Fibroblast of skin of left biceps (primary cell): ENCODE measurements around the gene PAK4.
"Not testable (repeated sequence)": the region's sequence is repeated elsewhere in the genome, so short reads cannot be mapped to it uniquely, and the experiment has no call there.

Experiments
- DNase-seq, 2 experiments: peaks; one replicate each; pipeline ENCODE4 v3.0.0-alpha.2; 2013; ENCODE audit warnings: low read depth in 2 of 2

The PAK4 gene

GRCh38 chr19:39100500-39101166, 25.0 kb upstream of the PAK4 start:
- DNase-seq: no peak

- no peak for DNase-seq
Measured at GRCh38 chr19:39103151-39103550, 22.4 kb upstream of the PAK4 start.

GRCh38 chr19:39104186-39104596, 21.4 kb upstream of the PAK4 start:
- DNase-seq: no peak

GRCh38 chr19:39106194-39106593, 19.4 kb upstream of the PAK4 start:
- DNase-seq: no peak

DNA sequence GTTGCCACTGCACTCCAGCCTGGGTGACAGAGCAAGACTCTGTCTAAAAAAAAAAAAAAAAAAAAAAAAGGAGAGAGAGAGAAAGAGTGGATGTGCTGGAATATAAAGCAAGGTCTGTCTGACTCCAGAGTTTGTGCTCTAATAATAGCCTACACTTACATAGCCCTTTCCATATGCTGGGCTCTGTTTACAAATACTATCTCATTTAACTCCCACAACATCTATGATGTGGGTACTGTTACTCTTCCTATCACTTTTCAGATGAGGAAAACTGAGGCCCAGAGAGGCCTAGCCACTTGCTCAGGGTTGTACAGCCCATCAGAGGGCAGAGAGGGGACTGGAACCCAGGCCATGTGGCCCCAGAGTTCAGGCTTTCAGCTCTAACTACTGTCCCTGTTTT, 15.9 kb upstream of the PAK4 start:
- DNase-seq: no peak

GRCh38 chr19:39110263-39110967, 15.2 kb upstream of the PAK4 start:
- DNase-seq: no peak

- DNase-seq: no peak
Measured at GRCh38 chr19:39111593-39112199, 13.9 kb upstream of the PAK4 start.

DNA sequence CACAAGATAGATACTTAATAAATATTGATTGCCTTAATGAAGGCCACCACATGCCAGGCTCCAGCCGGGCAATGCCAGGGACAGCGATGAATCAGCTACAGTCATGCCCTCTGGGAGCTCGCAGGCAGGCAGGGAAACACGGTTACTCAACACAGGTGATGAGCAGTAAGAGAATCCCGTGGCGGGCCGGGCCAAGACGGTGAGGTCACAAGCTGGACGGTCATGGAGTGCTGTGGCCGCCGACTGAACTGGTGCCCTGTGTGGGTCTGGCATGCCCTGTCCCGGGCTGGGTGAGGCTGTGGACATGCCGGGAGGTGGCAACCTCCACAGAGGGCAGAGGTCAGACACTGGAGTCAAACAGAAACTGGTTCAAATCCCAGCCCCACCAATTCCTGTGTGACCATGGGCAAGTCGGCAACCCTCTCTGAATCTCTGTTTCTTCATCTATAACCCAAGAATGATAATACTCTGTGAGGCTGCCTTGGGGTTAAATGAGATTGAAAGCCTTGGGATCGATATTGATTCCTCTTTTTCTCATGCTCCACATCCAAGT, 13.2 kb upstream of the PAK4 start:
- no peak for DNase-seq

GRCh38 chr19:39113199-39113598, 12.4 kb upstream of the PAK4 start:
- no peak for DNase-seq

DNA sequence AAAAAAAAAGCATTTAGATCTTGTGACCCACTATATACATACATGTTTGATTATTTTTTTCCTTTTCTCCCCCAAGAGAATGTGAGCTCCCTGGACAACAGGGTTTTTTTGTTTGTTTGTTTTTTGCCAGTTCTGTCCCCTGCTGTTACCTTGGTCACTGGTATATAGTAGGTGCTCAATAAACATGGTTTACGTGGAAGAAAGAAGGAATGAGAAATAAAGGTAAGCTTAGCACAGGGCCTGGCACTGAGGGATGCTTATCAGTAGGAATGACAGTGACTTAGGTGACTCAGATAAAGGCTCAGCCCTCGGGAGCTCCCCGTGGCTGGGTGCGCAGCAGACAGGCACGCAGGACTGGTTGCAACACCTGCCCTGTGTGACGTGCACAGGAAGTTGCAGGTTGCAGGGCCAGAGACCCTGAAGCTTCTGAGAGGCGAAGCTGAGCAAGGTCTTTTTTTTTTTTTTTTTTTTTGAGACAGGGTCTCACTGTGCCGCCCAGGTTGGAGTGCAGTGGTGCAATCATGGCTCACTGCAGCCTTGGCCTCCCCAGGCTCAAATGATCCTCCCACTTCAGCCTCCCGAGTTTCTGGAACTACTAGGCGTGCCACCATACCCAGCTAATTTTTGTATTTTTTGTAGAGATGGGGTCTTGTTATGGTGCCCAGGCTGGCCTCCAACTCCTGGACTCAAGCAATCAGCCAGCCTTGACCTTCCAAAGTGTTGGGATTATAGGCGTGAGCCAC, 10.3 kb upstream of the PAK4 start:
- no peak for DNase-seq

GRCh38 chr19:39117023-39117422, 8.6 kb upstream of the PAK4 start:
- not testable (repeated sequence) for DNase-seq

- DNase-seq: no peak
Measured at GRCh38 chr19:39119830-39120229, 5.8 kb upstream of the PAK4 start.

DNA sequence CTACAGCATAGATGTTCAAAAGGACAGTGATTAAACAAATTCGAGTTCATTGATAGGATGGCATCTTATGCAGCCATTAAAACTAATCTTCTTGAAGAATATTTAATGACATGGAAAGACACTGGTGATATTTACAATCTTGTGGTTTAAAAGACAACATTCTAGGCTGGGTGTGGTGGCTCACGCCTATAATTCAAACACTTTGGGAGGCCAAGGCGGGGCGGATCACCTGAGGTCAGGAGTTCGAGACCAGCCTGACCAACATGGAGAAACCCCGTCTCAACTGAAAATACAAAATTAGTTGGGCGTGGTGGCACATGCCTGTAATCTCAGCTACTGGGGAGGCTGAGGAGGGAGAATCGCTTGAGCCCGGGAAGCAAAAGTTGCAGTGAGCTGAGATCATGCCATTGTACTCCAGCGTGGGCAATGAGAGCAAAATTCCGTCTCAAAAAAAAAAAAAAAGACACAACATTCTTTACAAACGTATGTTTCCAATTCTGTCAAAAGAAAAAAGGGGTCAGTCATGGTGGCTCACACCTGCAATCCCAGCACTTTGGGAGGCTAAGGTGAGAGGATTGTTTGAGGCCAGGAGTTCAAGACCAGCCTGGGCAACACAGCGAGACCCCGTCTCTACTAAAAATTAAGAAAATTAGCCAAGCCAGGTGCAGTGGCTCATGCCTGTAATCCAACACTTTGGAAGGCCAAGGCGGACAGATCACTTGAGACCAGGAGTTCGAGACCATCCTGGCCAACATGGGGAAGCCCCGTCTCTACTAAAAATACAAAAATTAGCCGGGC, 2.5 kb upstream of the PAK4 start:
- DNase-seq: no peak

DNA sequence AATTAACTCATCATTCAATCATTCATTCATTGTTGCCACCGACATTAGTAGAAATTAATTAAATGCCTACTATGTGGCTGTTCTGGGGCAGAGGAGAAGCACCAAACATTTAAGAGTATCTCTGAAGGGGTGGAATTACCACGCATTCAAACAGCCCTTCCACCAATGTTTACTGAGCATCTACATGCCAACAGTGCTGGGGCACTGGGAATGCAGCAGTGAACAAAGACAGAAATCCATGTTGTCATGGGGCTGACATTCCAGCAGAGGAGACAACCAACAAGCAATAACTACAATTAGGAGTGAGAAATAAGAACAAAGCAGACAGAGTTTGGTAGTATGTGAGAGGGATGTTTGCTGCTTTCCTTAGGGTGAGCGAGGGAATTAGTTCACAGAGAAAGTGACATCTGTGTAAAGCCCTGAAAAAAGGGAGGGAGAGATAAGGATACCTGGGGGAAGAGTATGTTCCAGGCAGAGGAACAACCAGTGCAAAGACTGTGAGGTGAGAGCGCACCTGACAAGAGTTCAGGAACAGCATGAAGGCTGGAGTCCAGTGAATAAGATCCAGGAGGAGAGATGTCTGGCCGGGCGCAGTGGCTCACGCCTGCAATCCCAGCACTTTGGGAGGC, 1.3 kb upstream of the PAK4 start:
- no peak for DNase-seq

DNA sequence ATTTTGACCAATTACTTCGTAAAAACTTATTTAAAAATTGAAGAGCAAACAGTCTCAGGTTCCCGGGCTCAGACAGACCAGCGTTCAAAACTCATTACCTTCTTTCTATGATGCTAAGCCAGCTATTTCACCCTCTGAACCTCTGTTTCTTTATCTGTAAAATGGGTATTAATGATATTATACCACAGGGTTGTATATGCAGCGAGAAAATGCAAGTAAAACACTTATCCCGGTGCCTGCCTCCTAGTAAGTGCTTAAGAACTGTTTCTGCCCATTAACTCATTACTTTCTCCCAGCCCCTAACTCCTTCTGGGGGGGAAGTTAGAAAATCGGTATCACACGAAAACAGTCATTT, 410 bp upstream of the PAK4 start:
- DNase-seq: no peak

DNA sequence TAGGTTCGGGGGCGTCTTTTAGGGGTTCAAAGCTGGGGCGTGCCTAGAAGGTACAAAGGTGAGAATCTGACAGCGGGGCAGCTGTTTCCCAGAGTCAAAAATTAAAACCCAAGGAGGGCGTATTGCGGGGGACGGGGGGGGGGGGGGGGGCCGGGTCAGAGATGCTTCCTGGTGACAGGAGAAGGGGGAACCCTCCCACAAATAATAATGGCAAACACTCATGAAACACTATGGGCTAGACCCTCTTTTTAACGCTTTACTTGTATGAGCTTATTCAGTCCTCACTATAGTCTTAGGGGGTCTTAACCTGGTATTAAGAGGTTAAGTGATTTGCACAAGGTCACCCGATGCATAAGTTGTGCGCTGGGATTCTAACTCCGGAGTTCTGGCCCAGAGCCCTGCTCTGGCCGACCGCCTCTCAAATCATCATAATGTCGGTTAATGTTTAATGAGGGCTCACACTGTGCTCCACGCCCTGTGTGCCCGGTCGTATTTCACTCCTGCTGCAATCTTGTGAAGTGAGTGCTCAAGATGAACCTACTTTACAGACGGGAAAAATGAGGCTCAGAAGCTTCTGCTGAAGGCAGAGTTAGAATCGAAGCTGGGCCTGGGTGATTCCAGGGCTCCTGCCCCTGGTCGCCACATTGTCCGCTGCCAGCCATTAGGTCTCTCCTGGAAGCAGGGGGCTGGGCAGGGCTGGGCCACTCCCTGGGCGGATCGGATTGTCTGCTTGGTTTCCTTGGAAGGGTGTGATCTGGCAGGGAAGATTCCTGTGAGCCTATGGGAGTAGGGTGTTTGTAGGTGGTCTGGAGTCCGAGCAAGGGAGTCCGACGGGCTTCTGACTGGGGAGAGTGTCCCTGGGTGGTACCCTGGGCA, 964 bp downstream of the PAK4 start:
- DNase-seq: no peak

GRCh38 chr19:39127812-39128515, 2.4 kb downstream of the PAK4 start:
- DNase-seq: no peak

DNA sequence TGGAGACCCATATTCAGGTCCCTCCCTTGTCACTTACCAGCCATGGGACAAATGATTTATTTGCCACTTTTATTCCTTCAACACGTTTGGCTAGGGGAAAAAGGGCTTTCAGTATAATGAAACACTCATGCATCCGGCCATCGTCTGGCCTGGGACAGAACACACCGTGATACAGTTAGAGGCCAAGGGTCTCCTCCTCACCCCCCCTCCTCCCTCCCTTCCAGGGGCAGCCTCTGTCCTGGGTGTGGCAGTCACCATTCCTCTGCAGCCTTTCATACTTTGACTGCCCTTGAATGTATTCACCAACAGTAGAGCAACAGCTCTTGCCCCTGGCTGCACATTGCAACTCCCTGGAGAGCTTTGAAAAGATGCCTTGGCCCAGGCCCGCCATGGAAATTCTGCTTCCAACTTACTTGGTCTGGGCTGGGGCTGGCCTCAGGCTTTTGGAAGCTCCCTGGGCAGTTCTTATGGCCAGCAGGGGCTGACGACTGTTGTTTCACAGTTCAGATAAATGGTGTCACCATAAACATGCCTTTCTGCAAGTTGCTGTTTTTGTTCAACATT, 3.0 kb downstream of the PAK4 start:
- DNase-seq: no peak

DNA sequence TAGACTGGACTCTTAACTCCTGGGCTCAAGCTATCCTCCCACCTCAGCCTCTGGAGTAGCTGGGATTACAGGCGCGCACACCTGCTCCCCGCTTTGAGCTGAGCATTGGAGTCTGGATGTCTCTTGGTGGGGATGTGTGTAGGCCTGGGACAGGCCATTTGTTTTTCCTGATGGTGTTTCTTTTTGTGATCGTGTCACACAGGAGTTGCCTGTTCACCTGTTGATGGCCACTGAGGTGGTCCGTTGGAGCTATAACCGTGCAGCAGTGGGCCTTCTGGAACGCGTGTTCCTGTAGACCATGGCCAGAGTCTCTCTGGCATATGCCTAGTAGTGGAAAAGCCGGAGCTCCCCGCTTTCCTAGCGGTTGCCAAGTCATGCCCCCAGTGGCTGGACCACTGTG, 3.5 kb downstream of the PAK4 start:
- no peak for DNase-seq
